8988T (cell line): Measurements from ENCODE around the gene TEX11.
"Not testable (repeated sequence)": the region's sequence is repeated elsewhere in the genome, so short reads cannot be mapped to it uniquely, and the experiment has no call there.

Experiments used
- DNase-seq: peaks from one replicate; pipeline ENCODE4 v3.0.0; 2011

The TEX11 gene

GRCh38 chrX:70569922-70570576, 338.5 kb downstream of the TEX11 start:
- not testable (repeated sequence) for DNase-seq

- no peak for DNase-seq
Observed at GRCh38 chrX:70554948-70555347, 353.6 kb downstream of the TEX11 start.

- no peak for DNase-seq
Observed at GRCh38 chrX:70554523-70554922, 354.0 kb downstream of the TEX11 start.

- DNase-seq: no peak
Observed at GRCh38 chrX:70554081-70554480, 354.4 kb downstream of the TEX11 start.

GRCh38 chrX:70553516-70553915, 355.0 kb downstream of the TEX11 start:
- no peak for DNase-seq

GRCh38 chrX:70552130-70552704, 356.3 kb downstream of the TEX11 start:
- no peak for DNase-seq

GRCh38 chrX:70549429-70549828, 359.1 kb downstream of the TEX11 start:
- DNase-seq: no peak

GRCh38 chrX:70535198-70535597, 373.3 kb downstream of the TEX11 start:
- no peak for DNase-seq

- no peak for DNase-seq
Observed at GRCh38 chrX:70527610-70528345, 380.7 kb downstream of the TEX11 start.

- DNase-seq: no peak
Observed at GRCh38 chrX:70527053-70527452, 381.5 kb downstream of the TEX11 start.

- DNase-seq: no peak
Observed at GRCh38 chrX:70525733-70526132, 382.8 kb downstream of the TEX11 start.

- DNase-seq: not testable (repeated sequence)
Observed at GRCh38 chrX:70515692-70516091, 392.8 kb downstream of the TEX11 start.

- DNase-seq: not testable (repeated sequence)
Observed at GRCh38 chrX:70515270-70515669, 393.2 kb downstream of the TEX11 start.

- no peak for DNase-seq
Observed at GRCh38 chrX:70509078-70509477, 399.4 kb downstream of the TEX11 start.

- no peak for DNase-seq
Observed at GRCh38 chrX:70508296-70508911, 400.1 kb downstream of the TEX11 start.

GRCh38 chrX:70505451-70505841, 403.1 kb downstream of the TEX11 start:
- no peak for DNase-seq

- DNase-seq: no peak
Observed at GRCh38 chrX:70504772-70505450, 403.6 kb downstream of the TEX11 start.

- no peak for DNase-seq
Observed at GRCh38 chrX:70500826-70501225, 407.7 kb downstream of the TEX11 start.

- no peak for DNase-seq
Observed at GRCh38 chrX:70498129-70498528, 410.4 kb downstream of the TEX11 start.

GRCh38 chrX:70497026-70497425, 411.5 kb downstream of the TEX11 start:
- no peak for DNase-seq

- DNase-seq: no peak
Observed at GRCh38 chrX:70496491-70496890, 412.0 kb downstream of the TEX11 start.

GRCh38 chrX:70494441-70494840, 414.1 kb downstream of the TEX11 start:
- DNase-seq: no peak

- no peak for DNase-seq
Observed at GRCh38 chrX:70488856-70489255, 419.7 kb downstream of the TEX11 start.
